NOMO-1 (cell line): ENCODE data around the gene NDST1.
"Not testable (repeated sequence)": the region's sequence is repeated elsewhere in the genome, so short reads cannot be mapped to it uniquely, and the experiment has no call there.

Experiments
- DNase-seq, 2 experiments: peaks; one replicate each; lab custom pipeline; 2025; ENCODE audit not compliant: unreplicated experiment in 2 of 2; lab: John Stamatoyannopoulos, UW

Gene NDST1

GRCh38 chr5:150505816-150506215, 2.1 kb upstream of the NDST1 start:
- no peak for DNase-seq

GRCh38 chr5:150506571-150507473, 1.1 kb upstream of the NDST1 start:
- no peak for DNase-seq

DNA sequence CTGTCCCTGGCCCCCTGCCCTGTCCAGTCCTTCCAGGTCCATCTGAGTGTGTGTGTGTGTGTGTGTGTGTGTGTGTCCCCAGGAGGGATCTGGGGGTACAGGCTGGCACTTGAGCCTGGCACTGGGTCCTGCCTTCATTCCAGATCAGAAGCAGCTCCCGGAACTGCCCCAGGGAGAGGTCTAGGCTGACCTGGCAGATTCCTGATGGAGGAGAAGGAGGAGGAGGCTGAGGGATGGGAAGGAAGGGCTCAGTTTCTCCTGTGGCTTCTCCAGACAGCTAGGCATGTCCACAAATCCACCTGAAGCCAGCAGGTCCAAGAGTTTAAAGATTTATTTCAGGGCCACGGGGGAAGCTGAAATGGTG, 328 bp downstream of the NDST1 start:
- no peak for DNase-seq

GRCh38 chr5:150508828-150509227, 897 bp downstream of the NDST1 start:
- no peak for DNase-seq

DNA sequence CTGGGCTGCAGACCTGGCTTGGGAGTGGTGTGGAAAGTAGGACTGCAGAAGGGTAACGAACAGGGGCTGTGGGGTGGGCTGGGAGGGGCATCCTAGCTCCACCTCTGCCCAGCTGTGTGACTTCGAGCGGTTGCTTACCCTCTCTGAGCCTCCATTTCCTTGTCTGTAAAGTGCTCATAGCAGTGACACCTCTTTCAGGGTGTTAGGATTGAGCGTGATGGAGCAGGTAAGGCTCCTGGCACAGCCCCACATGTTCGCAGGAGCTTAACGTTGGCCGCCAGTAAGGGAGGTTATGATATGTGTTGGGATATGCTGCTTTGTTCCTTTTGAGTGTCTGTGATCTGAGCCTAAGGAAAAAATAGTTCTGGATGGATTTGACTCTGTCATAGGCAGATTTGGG, 2.1 kb downstream of the NDST1 start:
- no peak for DNase-seq

DNA sequence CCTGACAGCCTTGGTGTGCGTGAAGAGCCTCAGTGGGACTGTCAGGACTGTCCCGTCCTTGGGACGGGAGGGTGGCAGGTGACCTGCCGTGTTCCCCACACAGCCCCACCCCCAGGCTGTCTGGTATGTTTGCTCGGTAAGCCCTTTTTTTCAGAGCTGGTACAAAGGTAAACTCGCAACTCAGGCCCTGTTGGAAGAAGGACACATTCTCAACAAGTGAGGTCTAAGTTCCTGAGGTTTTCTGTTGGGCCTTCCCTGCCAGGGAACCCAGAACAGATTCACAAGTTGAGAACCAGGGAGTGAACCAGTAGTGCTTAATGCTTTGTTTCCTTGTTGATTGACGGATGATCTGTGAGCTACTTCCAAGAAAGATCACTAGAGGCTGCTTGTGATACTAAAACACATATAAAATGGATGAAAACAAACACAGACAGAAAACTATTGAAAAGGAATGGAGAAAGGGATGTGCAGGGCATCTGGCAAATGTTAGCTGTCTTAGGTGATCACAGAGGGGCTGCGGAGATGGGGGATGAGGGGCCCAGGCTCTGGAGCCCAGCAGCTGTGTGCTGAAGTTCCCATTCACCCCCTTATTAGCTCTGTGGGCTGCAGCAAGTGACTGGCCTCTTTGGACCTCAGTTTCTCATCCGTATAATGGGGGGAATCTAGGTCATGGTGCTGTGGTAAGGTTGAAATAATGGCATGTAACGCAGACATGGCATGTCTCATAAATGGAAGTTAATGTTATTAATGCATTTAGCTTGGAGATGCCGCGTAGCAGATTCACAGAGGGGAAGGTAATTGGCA, 2.7 kb downstream of the NDST1 start:
- no peak for DNase-seq

GRCh38 chr5:150511578-150512367, 3.8 kb downstream of the NDST1 start:
- no peak for DNase-seq

- DNase-seq = no peak
Observed at GRCh38 chr5:150512368-150512747, 4.4 kb downstream of the NDST1 start.

DNA sequence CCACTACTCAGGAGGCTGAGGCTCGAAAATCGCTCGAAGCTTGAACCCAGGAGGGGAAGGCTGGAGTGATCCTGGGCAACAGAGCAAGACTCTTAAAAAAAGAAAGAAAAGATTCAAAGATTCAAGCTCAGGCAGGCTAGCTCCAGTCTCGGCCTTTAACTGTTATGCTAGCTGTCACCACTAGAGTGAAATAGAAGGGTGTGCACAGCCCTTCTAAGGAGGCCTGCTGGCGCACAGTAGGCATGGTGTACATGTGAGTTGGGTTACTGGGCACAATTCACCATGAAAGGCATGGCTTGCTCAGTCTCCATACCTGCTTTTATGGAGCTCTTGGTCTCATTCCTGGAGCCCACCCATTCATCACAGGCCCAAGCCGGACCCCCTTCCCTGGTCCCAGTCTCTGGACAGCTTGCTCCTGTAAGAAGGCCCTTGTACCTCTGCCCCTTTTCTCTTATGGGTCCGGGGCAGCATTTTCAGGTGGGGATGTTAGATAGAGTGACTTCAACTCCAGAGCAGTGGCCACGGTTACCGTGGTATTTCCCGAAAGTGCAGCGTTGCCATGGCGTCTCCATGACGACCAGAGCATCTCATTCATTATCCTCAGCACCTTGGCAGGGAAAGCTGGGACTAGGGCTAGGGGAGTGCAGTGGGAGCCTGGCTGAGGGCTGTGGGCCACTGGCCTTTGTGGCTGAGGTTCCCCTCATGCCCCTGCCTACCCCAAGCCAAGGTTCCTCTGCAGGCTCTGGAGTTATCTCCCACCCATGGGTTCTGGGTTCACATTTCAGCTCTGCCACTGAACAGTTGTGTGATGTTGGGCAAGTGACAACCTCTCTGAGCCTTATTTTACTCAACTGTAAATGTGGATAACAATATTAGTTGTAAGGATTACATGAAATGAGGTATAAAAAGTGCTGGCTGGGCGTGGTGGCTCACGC, 5.7 kb downstream of the NDST1 start:
- DNase-seq = no peak

GRCh38 chr5:150514708-150515211, 6.8 kb downstream of the NDST1 start:
- no peak for DNase-seq

- DNase-seq = no peak
Observed at GRCh38 chr5:150515446-150515845, 7.5 kb downstream of the NDST1 start.

DNA sequence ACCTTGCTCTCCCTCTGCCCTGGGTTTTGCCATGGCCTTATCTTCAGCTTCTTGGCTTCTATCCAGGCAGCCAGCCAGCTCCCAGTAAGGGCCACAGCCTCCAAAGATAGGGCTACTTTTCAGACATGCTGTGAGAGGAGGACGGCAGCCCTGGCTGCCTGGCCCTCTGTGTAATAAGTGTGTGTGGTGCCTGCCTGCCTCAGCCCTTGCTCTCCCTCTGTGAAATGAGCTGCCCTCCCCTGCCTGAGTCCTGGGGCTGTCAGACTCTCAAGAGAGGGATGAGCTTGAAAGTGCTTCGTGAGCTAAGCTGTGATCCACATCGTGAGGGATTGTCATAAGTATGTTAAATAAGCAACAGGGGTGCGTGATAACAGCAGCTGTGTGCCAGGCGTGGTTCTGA, 8.1 kb downstream of the NDST1 start:
- no peak for DNase-seq

- no peak for DNase-seq
Observed at GRCh38 chr5:150517272-150518152, 9.6 kb downstream of the NDST1 start.

DNA sequence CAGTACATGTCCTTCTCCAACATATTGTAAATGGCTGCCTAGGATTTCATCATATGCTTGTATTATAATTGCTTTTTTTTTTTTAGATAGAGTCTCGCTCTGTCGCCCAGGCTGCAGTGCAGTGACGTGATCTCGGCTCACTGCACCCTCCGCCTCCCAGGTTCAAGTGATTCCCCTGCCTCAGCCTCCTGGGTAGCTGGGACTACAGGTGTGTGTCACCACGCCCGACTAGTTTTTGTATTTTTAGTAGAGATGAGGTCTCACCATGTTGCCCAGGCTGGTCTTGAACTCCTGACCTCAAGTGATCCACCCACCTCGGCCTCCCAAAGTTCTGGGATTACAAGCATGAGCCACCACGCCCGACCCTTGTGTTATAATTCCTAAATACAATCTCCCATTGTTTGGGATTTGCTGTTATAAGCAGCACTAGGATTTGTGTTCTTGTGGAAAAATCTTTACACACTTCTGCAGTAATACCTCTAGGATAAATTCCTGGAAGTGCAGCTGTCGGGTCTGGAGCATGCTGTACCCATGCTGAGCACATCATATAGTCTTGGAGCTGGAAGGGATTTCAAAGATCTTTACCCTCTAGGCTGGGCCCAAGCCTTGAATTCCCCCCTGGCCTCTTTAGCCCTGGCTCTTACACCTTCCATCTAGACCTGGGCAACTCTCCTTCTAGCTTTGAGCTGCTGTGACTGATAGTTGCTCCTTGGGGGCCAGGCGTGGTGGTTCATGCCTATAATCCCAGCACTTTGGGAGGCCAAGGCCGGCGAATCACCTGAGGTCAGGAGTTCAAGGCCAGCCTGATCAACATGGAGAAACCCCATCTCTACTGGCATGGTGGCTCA, 11.0 kb downstream of the NDST1 start:
- DNase-seq = not testable (repeated sequence)

GRCh38 chr5:150519560-150519945, 11.6 kb downstream of the NDST1 start:
- DNase-seq = no peak

GRCh38 chr5:150519978-150520377, 12.0 kb downstream of the NDST1 start:
- no peak for DNase-seq

DNA sequence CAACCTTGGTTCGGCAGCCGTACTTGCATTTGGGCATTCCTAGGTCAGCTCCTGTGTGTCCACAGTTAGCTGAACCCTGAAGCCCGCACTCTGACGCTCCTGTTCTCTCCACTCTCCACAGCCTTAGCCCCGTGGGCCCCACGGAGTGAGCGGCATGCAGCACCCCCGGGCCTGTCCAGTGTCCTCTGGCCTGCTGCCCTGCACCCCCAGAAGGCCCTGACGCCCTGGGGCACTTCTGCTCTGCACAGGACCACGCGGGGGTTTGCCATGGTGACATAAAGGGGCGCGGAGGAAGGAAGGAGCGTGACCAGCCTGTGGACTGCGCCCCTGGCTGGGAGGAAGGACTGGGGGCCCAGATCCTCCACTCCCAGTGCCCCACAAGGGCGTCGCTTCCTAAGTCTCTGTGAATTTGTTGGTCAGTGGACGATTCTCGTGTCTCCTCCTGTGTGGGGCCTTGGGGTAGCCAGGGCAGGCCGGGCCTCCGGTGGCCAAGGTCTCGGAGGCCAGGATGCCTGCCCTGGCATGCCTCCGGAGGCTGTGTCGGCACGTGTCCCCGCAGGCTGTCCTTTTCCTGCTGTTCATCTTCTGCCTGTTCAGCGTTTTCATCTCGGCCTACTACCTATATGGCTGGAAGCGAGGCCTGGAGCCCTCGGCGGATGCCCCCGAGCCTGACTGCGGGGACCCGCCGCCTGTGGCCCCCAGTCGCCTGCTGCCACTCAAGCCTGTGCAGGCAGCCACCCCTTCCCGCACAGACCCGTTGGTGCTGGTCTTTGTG, 13.0 kb downstream of the NDST1 start:
- DNase-seq = no peak

- DNase-seq = no peak
Observed at GRCh38 chr5:150521522-150521817, 13.5 kb downstream of the NDST1 start.
